Kidney (tissue), 14 donors: Measurements from ENCODE around the gene RIN1. TPM values are rescaled to one million over a fixed set of nuclear protein-coding genes. Genes with fewer than 3 reads are reported as not detected.
A peak's percentile ranks its signal among the peaks of the same experiment; 100 is the strongest.

Experiments used
- DNase-seq, 5 donors: peaks; one replicate each; pipeline ENCODE4 v3.0.0-alpha.2; 2013 to 2020
- FAIRE-seq: peaks from 2 replicates; lab custom pipeline; 2012; peaks lifted over from hg19 to GRCh38; lab: Jason Lieb, UNC
- H3K27ac ChIP-seq, 2 donors: one replicate each; pipeline ENCODE4 v1.7.0; 2013; ENCODE audit warnings: low read depth in 2 of 2, low read length in 2 of 2, inconsistent platforms in 1 of 2
- H3K27me3 ChIP-seq: one replicate; pipeline ENCODE4 v1.7.1; 2013; ENCODE audit warnings: low read length, inconsistent platforms; ENCODE audit not compliant: control insufficient read depth, insufficient read depth
- H3K36me3 ChIP-seq, 3 donors: one replicate each; pipeline versions ENCODE4 v1.7.0 to v1.7.1; 2013; ENCODE audit warnings: low read length in 3 of 3, control low read depth in 1 of 3, inconsistent platforms in 1 of 3; ENCODE audit not compliant: insufficient read depth in 3 of 3, control insufficient read depth in 2 of 3
- H3K4me1 ChIP-seq, 3 donors: one replicate each; pipeline versions ENCODE4 v1.7.0 to v1.7.1; 2013; ENCODE audit warnings: low read length in 3 of 3, inconsistent platforms in 1 of 3, low read depth in 1 of 3; ENCODE audit not compliant: control insufficient read depth in 2 of 3, insufficient read depth in 2 of 3
- H3K4me3 ChIP-seq, 3 donors: one replicate each; pipeline versions ENCODE4 v1.7.0 to v1.8.1; 2013; ENCODE audit warnings: low read length in 3 of 3, control low read depth in 1 of 3, inconsistent platforms in 1 of 3
- H3K9ac ChIP-seq, 3 donors: one replicate each; pipeline versions ENCODE4 v1.7.0 to v1.7.1; 2013; ENCODE audit warnings: low read length in 3 of 3, control low read depth in 1 of 3, inconsistent platforms in 1 of 3
- H3K9me3 ChIP-seq, 3 donors: one replicate each; pipeline versions ENCODE4 v1.7.0 to v1.7.1; 2013; ENCODE audit warnings: low read length in 3 of 3, control low read depth in 1 of 3, inconsistent platforms in 1 of 3; ENCODE audit not compliant: control insufficient read depth in 2 of 3, insufficient read depth in 1 of 3
- intact Hi-C: fragments of 100-400 bp; cut with DNase I; formaldehyde crosslinking; loops from one replicate; pipeline ENCODE4 v1.11.1; 2022
- polyA plus RNA-seq: library from polyadenylated mRNA; stranded (reverse); fragments of 350-450 nt; fragmentation: Illumina TruSeq; extraction: RNeasy Lipid Tissue Mini Kit (QIAGEN cat#74804); gene quantifications from one replicate; pipeline ENCODE4 v1.2.3, GENCODE V29; 2014; ENCODE audit warnings: low read depth, low replicate concordance; ENCODE audit not compliant: insufficient read depth
- total RNA-seq: library from RNA; stranded (reverse); fragmentation: NEBNext Ultra II Directional; extraction: Animal tissue kit (Norgen Biotek cat#: 25700); gene quantifications from one replicate; pipeline ENCODE4 v1.2.1, GENCODE V29; 2021
- TF ChIP-seq, protein P1 (sequence below): IDR thresholded peaks from 3 replicates; pipeline ENCODE4 v1.5.1; 2012; ENCODE audit warnings: mild to moderate bottlenecking, moderate library complexity, borderline replicate concordance; ENCODE audit not compliant: insufficient read depth; ENCODE audit errors: extremely low read depth
- donor health status: control.
- donor health status: control.
- donor health status: control.
- donor health status: control.
- donor health status: control.
- donor health status: DM: yes; HTN: yes; CAD: no.
- donor health status: Normal renal cell carcinoma (clear cell type).

RIN1 gene
- total and polyA plus RNA-seq, 2 donors from 2014 or later = 2.3 to 9.2 TPM

DNA sequence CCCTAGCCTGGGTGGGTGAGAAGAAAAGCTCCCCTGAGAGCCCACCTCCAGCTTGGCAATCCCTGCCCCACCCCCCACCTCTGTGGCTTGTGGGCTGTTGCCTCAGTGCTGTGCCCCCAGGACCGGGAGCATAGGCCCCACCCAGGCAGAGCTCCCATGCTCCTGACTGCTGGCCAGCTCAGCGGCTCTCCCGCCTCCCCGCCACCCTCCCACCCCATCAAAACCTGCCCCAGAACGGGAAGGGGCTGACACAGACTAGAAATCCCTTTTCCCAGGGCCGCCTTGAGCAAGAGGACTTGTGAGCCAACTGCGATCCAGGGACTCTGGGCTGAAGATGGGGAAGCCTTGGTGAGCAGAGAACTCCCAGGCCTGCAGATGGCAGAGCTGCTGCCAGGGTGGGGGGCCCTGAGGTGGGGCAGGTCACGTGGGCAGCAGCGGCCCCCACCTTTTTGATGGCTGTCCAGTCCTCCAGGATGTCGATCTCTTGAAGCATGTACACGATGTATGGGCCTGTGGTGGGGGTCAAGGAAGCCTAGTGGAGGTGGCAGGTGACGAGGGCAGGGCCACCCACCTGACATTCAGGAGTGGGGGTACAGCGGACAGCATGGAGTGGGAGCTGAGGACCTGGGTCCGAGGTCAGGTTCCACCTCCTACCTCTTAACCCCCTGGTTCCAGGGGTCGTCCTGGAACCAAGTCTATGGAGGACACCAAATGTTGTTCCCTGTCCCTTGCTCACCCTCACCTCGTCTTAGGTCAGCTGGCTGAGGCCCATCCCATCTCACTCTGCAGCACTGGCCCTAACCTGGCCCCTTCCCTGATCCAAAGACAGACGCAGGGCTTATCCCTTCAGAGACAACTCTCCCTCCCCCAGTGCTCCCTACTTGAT, 2.3 kb upstream of the RIN1 start:
- FAIRE-seq (no peak), DNase-seq (peak in 1 of 5 donors; percentile 59)
- Histone ChIP-seq H3K4me1 (peaks cover 0 to 8% (median 2%) of the 10 kb centered on the region in 3 donors), H3K27ac (no peak overlapping the region), H3K9ac (no peak overlapping the region), H3K9me3 (no peaks in the 10 kb centered on the region), H3K36me3 (peaks cover 0 to 22% (median 20%) of the 10 kb centered on the region in 3 donors), H3K27me3 (no peaks in the 10 kb centered on the region), H3K4me3 (no peak overlapping the region)
- TF ChIP-seq, protein P1, sequence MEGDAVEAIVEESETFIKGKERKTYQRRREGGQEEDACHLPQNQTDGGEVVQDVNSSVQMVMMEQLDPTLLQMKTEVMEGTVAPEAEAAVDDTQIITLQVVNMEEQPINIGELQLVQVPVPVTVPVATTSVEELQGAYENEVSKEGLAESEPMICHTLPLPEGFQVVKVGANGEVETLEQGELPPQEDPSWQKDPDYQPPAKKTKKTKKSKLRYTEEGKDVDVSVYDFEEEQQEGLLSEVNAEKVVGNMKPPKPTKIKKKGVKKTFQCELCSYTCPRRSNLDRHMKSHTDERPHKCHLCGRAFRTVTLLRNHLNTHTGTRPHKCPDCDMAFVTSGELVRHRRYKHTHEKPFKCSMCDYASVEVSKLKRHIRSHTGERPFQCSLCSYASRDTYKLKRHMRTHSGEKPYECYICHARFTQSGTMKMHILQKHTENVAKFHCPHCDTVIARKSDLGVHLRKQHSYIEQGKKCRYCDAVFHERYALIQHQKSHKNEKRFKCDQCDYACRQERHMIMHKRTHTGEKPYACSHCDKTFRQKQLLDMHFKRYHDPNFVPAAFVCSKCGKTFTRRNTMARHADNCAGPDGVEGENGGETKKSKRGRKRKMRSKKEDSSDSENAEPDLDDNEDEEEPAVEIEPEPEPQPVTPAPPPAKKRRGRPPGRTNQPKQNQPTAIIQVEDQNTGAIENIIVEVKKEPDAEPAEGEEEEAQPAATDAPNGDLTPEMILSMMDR = no peak
- intact Hi-C loops = no loop called here

DNA sequence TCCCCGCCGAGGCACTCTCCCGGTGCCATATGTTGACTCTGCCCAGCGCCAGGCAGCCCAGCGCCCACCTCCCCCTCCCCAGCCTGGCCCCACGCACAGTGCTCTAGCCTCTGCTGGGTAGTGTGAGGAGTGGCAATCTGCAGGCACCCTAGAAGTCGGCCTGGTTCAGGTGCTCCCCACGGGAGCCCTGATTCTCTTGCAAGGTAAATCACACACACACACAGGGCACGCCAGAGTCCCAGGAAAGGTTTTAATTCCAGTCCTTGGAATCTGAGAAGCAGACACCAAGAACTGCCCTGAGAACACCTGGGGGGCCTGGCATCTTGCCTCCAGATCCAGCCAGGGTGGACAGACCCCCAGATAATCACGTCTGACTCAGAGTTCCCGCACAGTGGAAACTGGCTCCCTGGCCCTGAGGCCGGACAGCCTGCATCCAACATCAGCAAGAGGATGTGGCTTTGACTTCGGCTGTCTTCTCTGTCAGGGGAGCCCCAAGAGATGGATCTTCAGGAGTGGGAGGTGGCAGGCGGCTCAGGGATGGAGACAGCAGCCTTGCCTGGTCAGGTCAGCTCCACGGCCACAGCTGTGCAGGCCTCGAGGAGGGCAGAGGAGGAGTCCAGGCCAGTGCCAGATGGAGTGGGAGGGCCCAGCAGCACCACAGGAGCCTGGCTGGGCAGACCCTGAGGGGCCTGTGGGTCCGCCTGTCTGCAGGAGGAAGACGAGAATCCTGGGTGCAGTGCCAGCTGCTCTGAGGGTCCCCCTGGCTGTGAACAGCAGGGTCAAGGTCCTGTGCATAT, 1.1 kb upstream of the RIN1 start:
- peaks cover 0 to 22% (median 20%) of the 10 kb centered on the region in 3 donors for H3K36me3 ChIP-seq
- intact Hi-C loops = no loop called here
- no peak overlapping the region for H3K9ac ChIP-seq
- H3K27ac ChIP-seq = no peak overlapping the region
- no peak for FAIRE-seq
- no peak overlapping the region for H3K4me3 ChIP-seq
- peak in 2 of 5 donors; percentile 40 to 72 for DNase-seq
- peaks cover 0 to 8% (median 2%) of the 10 kb centered on the region in 3 donors for H3K4me1 ChIP-seq
- H3K9me3 ChIP-seq = no peaks in the 10 kb centered on the region
- TF ChIP-seq, protein P1 = no peak
- H3K27me3 ChIP-seq = no peaks in the 10 kb centered on the region

DNA sequence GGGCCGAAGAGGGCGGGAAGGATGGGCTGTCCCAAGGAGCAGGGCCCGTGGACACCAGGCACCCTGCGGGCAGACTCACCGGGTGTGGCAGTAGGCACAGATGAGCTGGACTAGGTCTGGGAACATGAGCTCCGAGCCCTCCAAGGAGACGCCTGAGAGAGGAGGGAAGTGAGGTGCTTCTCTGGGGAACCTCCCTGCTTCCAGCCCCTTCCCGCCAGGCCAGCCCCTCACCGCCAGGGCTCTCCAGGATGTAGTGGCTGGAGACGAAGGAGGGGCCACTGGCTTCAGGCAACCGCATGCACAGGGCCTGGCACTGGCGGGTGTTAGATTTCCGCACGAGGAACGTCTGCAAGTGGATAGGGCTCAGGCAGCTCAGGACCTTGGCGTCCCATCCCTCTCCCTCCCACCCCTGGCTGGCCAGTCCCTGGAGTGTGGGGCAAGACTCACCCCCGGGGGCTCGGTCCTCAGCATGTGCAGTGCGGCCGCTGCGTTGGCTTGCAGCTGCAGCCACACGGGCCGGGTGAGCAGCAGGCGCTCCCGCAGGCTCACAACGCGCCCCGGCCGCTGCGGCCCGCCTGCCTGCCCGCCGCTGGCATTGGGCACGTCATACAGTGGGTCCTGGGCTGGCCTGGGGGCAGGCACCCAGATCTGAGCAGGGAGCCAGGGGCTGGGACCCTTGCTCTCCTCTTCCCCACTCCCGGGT, 552 bp downstream of the RIN1 start:
- TF ChIP-seq, protein P1 = no peak
- no peaks in the 10 kb centered on the region for H3K9me3 ChIP-seq
- intact Hi-C loops = no loop called here
- peaks cover 0 to 8% (median 2%) of the 10 kb centered on the region in 3 donors for H3K4me1 ChIP-seq
- peak overlapping the region; percentile 30 to 61 (median 48) for H3K4me3 ChIP-seq
- FAIRE-seq (no peak), DNase-seq (peak in 3 of 5 donors; percentile 40 to 82 (median 66))
- peak overlapping the region in 1 of 2 donors; percentile 80 for H3K27ac ChIP-seq
- H3K36me3 ChIP-seq = peaks cover 0 to 9% (median 8%) of the 10 kb centered on the region in 3 donors
- no peaks in the 10 kb centered on the region for H3K27me3 ChIP-seq
- peak overlapping the region in 2 of 3 donors; percentile 39 to 58 for H3K9ac ChIP-seq
